Astrocyte of the spinal cord (primary cell): ENCODE measurements around the gene ABTB2.

Experiments
- DNase-seq: peaks from one replicate; pipeline ENCODE4 v3.0.0; 2011; ENCODE audit warnings: low read depth, low spot score
- H3K4me3 ChIP-seq: 2 replicates; pipeline ENCODE4 v1.5.1; 2011; ENCODE audit warnings: low read depth, mild to moderate bottlenecking, low read length, moderate library complexity
- CTCF ChIP-seq: IDR thresholded peaks from 2 replicates; pipeline ENCODE4 v1.5.1; 2012; ENCODE audit warnings: low read depth, mild to moderate bottlenecking, low read length, inconsistent platforms
- in situ Hi-C: cut with HindIII; loops from 2 replicates; pipeline ENCODE4 v1.10.0; 2017; ENCODE audit warnings: low sequenced_read_pairs

Gene ABTB2

GRCh38 chr11:34166806-34167740 is 190.7 kb downstream of the ABTB2 start:
- DNase-seq: no peak
- H3K4me3 ChIP-seq: no peak overlapping the region
- no peak for TF ChIP-seq CTCF
- in situ Hi-C loops: no loop called here

GRCh38 chr11:34165786-34166555 is 191.8 kb downstream of the ABTB2 start:
- in situ Hi-C loops: no loop called here
- H3K4me3 ChIP-seq: no peak overlapping the region
- TF ChIP-seq CTCF: no peak
- no peak for DNase-seq

- in situ Hi-C loops: no loop called here
- DNase-seq: no peak
- H3K4me3 ChIP-seq: no peak overlapping the region
- no peak for TF ChIP-seq CTCF
Observed at GRCh38 chr11:34165121-34165520, 192.7 kb downstream of the ABTB2 start.

- DNase-seq: no peak
- in situ Hi-C loops: no loop called here
- no peak overlapping the region for H3K4me3 ChIP-seq
- no peak for TF ChIP-seq CTCF
Observed at GRCh38 chr11:34162856-34163255, 195.0 kb downstream of the ABTB2 start.

- DNase-seq: no peak
- no peak for TF ChIP-seq CTCF
- H3K4me3 ChIP-seq: no peak overlapping the region
- in situ Hi-C loops: no loop called here
Observed at GRCh38 chr11:34162493-34162820, 195.4 kb downstream of the ABTB2 start.

- no peak for TF ChIP-seq CTCF
- DNase-seq: no peak
- in situ Hi-C loops: no loop called here
- H3K4me3 ChIP-seq: no peak overlapping the region
Observed at GRCh38 chr11:34161812-34162492, 195.9 kb downstream of the ABTB2 start.
